AG10803 (cell line): ENCODE results near the gene MVB12A.

Source experiments
- DNase-seq: peaks from one replicate; pipeline ENCODE4 v3.0.0; 2010; ENCODE audit warnings: low read depth
- H3K4me3 ChIP-seq: 2 replicates; pipeline ENCODE4 v1.5.1; 2011; ENCODE audit warnings: mild to moderate bottlenecking, low read length, control low read depth
- TF ChIP-seq, protein P1 (sequence below): conservative IDR thresholded peaks from 2 replicates; pipeline ENCODE4 v1.5.1; 2011; ENCODE audit warnings: mild to moderate bottlenecking, low read length, control low read depth, inconsistent platforms

MVB12A gene

DNA sequence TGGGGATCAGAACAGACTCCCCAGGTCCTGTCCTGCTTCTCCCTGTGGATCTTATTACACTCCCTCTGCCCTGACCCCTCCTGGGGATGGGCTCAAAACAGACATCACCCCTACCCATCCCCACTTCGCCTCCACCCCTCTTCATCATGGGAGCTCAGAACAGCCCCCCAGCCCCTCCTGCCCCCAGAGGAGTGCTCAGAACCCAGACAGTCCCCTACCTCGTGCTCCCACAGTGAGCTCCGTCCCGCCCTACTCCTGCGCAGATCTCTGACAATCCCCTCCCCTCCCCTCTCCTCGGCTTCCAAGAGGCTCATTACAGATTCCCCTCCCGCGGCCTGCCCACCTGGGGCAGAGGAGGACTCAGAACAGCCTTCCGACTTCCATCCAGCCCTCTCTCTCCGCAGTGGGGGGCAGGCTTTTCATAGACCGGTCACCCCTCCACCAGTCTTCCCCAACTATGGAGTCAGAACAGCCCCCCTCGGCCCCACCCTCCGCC is 34.8 kb downstream of the MVB12A start:
- TF ChIP-seq, protein P1, sequence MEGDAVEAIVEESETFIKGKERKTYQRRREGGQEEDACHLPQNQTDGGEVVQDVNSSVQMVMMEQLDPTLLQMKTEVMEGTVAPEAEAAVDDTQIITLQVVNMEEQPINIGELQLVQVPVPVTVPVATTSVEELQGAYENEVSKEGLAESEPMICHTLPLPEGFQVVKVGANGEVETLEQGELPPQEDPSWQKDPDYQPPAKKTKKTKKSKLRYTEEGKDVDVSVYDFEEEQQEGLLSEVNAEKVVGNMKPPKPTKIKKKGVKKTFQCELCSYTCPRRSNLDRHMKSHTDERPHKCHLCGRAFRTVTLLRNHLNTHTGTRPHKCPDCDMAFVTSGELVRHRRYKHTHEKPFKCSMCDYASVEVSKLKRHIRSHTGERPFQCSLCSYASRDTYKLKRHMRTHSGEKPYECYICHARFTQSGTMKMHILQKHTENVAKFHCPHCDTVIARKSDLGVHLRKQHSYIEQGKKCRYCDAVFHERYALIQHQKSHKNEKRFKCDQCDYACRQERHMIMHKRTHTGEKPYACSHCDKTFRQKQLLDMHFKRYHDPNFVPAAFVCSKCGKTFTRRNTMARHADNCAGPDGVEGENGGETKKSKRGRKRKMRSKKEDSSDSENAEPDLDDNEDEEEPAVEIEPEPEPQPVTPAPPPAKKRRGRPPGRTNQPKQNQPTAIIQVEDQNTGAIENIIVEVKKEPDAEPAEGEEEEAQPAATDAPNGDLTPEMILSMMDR, result no peak
- no peak for DNase-seq
- H3K4me3 ChIP-seq, result no peak overlapping the region

DNA sequence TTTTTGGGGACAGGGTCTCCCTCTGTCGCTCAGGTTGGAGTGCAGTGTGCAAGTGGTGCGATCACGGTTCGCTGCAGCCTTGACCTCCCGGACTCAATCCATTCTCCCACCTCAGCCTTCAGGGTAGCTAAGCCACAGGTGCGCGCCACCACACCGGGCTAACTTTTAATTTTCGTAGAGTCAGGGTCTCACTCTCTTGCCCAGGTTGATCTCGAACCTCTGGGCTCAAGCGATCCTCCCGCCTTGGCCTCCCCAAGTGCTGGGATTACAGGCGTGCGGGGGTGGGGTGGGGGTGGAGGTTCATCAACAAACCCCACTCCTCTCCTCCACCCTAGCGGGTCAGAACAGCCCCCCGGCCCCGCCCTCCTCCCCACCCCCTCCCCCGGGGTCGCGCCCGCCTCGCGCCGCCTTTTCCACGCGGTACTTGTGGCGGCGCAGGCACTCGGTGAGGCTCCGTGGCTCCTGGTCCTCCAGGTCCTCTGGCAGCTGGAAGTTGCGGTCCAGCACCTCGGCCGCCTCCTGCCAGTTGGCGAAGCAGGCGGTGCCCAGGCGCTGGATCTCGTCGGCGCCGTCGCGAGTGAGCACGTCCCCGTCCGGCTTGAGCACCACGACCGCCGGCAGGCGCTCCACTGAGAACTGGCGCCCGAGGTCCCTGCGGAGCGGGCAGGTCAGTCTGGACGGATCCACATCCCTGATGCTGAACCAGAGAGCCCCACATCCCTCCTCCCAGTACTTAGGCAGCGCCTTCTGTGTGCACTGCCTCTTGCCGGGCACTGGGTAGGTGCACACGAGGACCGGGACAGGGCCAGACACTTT is 35.7 kb downstream of the MVB12A start:
- no peak overlapping the region for H3K4me3 ChIP-seq
- TF ChIP-seq, protein P1, result no peak
- DNase-seq, result no peak

GRCh38 chr19:17456127-17456526 is 36.3 kb downstream of the MVB12A start:
- no peak overlapping the region for H3K4me3 ChIP-seq
- TF ChIP-seq, protein P1, result no peak
- DNase-seq, result no peak

- DNase-seq, result no peak
- H3K4me3 ChIP-seq, result no peak overlapping the region
- TF ChIP-seq, protein P1, result no peak
Measured at GRCh38 chr19:17457616-17458015, 37.8 kb downstream of the MVB12A start.

GRCh38 chr19:17458970-17459369 is 39.1 kb downstream of the MVB12A start:
- H3K4me3 ChIP-seq, result no peak overlapping the region
- DNase-seq, result no peak
- TF ChIP-seq, protein P1, result no peak

GRCh38 chr19:17460372-17461230 is 40.8 kb downstream of the MVB12A start, which contains the start of gene NXNL1:
NXNL1 (minus strand) TSS chr19:17460926; CDS start chr19:17460869, 57 bp downstream.
- no peak within 1 kb of the TSS for H3K4me3 ChIP-seq
- TF ChIP-seq, protein P1, result no peak
- no peak for DNase-seq
